Activated CD4-positive, CD25-positive, alpha-beta regulatory T cell treated with anti-CD3 and anti-CD28 coated beads, Interleukin-2, amount 50 U/mL, for 16 hours (primary cell): ENCODE data around the gene CROCC.

ENCODE experiments used
- DNase-seq: peaks from one replicate; pipeline ENCODE4 v3.0.0-alpha.2; 2020; ENCODE audit warnings: low read depth, low spot score

CROCC gene

DNA sequence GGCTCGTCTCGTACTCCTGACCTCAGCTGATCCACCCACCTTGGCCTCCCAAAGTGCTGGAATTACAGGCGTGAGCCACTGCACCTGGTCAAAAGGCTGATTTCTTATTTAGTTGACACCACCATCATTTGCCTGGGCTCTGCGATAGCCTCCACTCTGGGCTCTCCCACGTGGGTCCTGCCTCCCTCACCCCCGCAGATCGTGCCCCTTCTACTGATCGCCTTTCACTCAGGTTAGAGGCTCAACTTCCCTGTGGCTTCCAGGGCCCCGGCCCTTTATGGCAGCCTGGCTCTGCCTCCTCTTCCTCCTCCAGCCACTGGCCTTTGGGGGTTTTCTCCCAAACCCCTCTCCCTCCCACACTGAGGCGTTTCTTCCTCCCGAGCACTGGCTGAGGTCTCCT, 61.2 kb downstream of the CROCC start:
- DNase-seq, result no peak

GRCh38 chr1:16983649-16984048, 61.9 kb downstream of the CROCC start:
- no peak for DNase-seq

DNA sequence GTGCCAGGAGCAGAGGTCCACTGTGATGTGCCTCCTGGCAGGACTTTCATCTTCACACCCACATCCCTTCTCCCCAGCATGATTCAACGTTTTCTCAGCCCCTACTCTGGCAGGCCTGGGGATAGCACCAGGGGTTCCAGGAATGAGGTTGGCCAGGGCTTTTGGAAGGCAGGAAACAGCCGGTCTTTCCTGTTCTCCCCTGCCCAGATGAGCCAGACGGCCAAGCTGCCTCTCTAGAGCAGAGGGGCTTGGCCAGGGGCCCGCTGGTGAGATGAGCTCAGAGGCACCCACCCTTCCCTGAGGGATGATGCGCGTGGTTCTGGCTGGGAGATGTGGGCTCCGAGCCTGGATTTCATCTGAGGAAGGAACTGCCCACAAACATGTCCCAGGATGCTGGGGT, 63.0 kb downstream of the CROCC start:
- DNase-seq, result no peak

DNA sequence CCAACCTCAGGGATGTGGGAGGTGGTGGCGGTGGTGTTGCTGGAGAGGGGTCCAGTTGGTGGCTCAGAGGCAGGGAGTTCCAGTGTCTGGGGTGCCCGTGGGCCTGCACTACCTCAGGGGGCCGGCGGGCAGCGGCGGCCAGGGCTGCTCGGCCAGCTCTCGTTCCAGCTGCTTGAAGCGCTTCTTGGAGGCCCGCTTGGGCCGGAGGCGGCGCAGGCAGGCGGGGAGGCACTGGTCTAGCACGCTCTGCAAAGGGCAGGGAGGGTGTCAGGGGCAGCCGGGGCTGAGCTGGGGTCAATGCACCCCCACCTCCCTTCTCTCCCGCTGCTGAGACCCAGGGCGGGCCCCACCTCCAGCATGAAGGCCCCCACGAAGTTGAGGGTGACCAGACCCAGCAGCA, 64.4 kb downstream of the CROCC start:
- DNase-seq, result no peak

DNA sequence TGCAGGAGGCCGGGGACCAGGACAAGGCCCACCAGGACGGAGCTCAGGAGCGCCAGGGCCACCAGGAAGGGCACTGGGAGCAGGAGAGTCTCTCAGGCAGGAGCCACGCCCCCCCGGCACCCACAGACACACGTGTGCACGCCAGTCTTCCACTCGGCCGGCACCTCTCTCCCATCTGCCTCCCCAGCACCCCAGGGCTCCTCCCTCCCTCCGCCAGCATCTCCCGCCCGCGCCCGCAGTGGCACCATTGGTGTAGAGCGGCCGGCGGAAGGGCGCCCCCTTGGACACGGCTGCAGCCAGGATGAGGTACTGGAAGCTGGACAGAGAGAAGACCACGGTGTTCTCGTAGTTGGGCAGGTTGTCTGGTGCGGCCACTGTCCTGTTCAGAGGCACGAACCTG, 64.8 kb downstream of the CROCC start:
- DNase-seq, result no peak

DNA sequence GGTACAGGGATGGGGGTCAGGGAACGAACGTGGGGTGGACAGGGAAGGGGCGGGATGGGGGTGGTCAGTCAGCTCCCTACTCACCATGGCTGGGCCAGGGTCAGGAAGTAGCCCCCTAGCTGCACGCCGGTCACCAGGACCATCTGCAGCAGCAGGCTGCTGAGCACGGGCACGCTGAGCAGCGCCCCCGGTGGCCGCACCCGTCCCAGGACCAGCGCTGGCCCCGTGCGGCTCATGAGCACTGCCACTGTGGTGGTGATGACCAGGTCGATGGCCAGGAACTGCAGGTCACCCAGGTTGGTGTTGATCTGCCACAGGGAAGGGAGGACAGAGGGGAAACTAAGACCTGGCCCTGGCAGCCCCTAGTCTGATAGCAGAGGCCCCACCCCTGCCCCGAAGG, 65.2 kb downstream of the CROCC start:
- no peak for DNase-seq

DNA sequence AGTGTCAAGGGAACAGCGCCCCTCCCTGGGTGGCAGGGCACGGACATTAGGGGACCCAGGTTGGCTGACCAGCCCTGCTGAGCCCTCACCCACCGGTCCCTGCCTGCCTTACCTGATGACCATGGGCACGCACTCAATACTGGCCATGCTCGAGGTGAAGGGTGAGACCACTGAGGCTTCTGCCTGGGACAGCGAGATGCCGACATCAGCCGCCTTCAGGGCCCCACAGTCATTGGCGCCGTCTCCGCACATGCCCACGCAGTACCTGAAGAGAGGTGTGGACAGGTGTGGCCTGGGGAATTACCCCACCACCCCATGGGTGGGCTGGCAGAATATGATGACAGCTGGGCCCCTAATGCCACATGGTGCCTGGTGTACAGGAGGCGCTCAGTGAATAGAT, 66.5 kb downstream of the CROCC start:
- DNase-seq, result no peak

GRCh38 chr1:16989676-16990391, 68.1 kb downstream of the CROCC start:
- DNase-seq, result no peak

- no peak for DNase-seq
Observed at GRCh38 chr1:16991571-16991970, 69.8 kb downstream of the CROCC start.

GRCh38 chr1:16992102-16992501, 70.4 kb downstream of the CROCC start:
- no peak for DNase-seq

DNA sequence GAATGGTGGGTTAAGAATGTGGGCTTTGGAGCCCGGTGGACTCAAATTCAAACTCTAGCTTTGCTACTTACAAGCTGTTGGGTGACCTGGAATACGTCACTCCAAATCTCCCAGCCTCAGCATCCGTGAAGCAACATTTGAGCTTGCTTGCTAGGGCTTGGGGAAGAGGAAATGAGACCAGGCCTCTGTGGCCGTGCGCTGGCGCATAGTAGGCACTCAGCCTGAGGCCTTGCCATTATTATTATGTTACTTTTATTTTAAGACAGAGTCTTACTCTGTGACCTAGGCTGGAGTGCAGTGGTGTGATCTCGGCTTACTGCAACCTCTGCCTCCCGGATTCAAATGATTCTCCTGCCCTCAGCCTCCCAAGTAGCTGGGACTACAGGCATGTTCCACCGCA, 70.9 kb downstream of the CROCC start:
- DNase-seq, result no peak

DNA sequence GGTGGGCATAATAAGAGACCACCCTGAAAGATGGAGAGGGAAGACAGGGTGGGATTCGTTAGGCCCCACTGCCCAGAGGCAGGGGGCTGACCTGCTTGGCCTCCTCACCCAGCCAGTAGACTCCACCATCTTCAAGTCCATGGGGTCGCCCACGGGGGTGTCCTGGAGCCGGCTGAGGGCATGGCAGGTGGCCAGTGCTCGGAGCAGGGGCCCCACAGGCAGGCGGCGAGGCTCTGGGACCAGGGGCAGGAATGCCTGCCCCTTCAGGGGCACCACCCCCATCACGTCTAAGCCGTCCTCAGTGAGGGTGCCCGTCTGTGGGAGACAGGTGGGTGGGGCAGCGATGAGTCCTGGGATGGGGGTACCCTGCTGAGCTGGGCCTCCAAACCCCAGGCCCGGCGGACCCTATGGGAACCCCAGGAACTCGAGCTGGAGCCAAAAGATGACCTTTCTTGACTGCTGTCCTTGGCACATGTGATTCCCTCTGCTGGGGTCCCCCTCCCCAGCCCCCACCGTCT, 71.8 kb downstream of the CROCC start:
- DNase-seq, result no peak

- DNase-seq, result no peak
Observed at GRCh38 chr1:16996845-16997244, 75.1 kb downstream of the CROCC start.

- DNase-seq, result no peak
Observed at GRCh38 chr1:16998589-16998988, 76.9 kb downstream of the CROCC start.

DNA sequence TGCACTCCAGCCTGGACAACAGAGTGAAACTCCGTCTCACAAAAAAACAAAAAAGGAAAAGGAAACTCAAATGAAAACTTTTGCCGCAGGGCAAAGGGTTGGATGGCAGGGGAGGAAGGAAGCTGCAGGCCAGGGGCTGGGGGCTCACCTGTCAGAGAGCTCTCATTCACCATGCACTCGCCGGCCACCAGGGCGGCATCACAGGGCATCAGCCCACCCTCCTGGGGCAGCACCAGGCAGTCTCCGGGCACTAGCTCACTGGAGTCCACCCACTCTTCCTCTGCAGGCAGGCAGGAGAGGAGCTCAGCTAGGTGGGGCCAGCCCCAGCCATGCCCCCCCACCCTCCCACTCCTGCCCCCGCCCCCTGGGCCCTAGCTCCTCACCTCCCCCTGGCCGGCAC, 78.1 kb downstream of the CROCC start:
- DNase-seq, result no peak

- no peak for DNase-seq
Observed at GRCh38 chr1:17001760-17002523, 80.2 kb downstream of the CROCC start.

GRCh38 chr1:17002524-17002902, 80.8 kb downstream of the CROCC start:
- no peak for DNase-seq

- DNase-seq, result no peak
Observed at GRCh38 chr1:17004466-17005364, 83.0 kb downstream of the CROCC start.

GRCh38 chr1:17005365-17005740, 83.6 kb downstream of the CROCC start:
- DNase-seq, result no peak

GRCh38 chr1:17007121-17007520, 85.4 kb downstream of the CROCC start:
- DNase-seq, result no peak

DNA sequence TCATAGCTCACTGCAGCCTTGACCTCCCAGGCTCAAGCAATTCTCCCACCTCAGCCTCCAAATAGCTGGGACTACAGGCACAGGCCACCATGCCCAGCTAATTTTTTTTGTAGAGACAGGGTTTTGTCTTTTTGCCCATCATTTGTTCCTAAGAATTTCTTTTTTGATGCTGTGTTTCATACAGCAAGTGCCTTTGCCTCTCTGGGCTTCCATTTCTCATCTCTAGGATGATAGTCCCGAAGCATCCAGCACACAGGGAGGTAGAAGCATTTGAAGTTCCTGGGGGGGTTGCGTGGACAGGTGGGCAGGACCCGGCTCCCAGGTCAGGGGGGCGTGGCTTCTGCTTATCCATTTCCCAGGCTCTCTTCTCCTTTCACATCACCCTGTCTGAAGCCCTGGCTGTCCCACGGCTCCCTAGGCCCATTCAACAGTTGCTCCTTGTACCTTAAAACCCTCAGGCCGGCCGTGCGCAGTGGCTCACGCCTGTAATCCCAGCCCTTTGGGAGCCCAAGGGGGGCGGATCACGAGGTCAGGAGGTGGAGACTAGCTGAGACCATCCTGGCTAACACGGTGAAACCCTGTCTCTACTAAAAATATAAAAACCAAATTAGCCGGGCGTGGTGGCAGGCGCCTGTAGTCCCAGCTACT, 86.6 kb downstream of the CROCC start:
- DNase-seq, result no peak

GRCh38 chr1:17009706-17010105, 88.0 kb downstream of the CROCC start:
- DNase-seq, result no peak
